AG10803 (cell line): Measurements from ENCODE around the gene TMED5.

Experiments used
- DNase-seq: peaks from one replicate; pipeline ENCODE4 v3.0.0; 2010; ENCODE audit warnings: low read depth
- H3K4me3 ChIP-seq: 2 replicates; pipeline ENCODE4 v1.5.1; 2011; ENCODE audit warnings: mild to moderate bottlenecking, low read length, control low read depth
- TF ChIP-seq, protein P1 (sequence below): conservative IDR thresholded peaks from 2 replicates; pipeline ENCODE4 v1.5.1; 2011; ENCODE audit warnings: mild to moderate bottlenecking, low read length, control low read depth, inconsistent platforms

TMED5 gene

DNA sequence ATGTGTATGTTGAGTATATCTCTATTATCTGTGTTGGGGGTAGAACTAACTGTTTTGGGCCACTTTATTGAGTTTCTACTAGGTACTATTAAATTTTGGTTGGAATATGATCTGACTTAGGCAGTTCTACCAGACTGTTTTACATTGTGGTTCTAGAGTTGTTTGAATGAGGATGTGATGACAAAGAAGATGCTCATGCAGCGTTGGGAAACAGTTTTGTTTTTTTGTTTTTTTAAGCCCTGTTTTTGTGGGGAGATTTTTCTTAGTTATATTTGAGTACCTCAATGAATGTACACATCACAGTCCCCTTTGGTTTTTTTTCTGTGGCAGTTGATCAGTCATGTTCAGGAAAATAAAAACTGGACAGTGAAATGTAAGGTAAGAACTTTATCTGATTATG, 40.1 kb downstream of the TMED5 start:
- H3K4me3 ChIP-seq, result no peak overlapping the region
- TF ChIP-seq, protein P1, sequence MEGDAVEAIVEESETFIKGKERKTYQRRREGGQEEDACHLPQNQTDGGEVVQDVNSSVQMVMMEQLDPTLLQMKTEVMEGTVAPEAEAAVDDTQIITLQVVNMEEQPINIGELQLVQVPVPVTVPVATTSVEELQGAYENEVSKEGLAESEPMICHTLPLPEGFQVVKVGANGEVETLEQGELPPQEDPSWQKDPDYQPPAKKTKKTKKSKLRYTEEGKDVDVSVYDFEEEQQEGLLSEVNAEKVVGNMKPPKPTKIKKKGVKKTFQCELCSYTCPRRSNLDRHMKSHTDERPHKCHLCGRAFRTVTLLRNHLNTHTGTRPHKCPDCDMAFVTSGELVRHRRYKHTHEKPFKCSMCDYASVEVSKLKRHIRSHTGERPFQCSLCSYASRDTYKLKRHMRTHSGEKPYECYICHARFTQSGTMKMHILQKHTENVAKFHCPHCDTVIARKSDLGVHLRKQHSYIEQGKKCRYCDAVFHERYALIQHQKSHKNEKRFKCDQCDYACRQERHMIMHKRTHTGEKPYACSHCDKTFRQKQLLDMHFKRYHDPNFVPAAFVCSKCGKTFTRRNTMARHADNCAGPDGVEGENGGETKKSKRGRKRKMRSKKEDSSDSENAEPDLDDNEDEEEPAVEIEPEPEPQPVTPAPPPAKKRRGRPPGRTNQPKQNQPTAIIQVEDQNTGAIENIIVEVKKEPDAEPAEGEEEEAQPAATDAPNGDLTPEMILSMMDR, result no peak
- DNase-seq, result no peak

DNA sequence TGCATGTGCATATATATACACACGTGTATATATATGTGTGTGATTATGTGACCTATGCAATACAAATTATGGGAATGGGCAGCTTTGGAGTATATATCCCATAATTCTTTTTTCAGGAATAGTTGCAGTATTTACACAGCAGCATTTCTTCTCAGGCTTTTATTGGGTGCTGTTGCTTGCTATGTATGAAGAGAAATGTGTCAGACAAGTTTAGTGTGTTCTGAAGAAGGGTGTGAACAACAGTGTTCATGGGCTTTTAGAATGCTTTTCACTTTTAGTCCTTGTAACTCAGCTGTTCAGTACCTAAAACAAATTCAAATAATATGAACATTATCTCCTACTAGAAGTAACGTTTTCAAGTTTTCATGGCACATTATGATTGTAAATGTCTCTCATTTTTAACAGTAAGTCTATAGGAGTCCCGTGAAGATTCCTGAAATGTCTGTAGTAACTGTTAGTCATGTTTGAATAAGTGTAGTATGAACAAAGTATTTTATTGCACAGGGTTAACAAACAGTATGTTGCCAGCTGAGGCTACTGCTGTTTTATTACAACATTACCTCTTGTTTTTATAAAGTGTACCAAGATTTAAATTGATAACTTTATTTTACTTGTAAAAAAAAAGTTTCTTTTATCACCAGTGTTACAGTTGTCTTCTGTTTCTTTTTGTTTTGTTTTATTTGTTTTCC, 42.5 kb downstream of the TMED5 start:
- TF ChIP-seq, protein P1, result no peak
- no peak overlapping the region for H3K4me3 ChIP-seq
- DNase-seq, result no peak

DNA sequence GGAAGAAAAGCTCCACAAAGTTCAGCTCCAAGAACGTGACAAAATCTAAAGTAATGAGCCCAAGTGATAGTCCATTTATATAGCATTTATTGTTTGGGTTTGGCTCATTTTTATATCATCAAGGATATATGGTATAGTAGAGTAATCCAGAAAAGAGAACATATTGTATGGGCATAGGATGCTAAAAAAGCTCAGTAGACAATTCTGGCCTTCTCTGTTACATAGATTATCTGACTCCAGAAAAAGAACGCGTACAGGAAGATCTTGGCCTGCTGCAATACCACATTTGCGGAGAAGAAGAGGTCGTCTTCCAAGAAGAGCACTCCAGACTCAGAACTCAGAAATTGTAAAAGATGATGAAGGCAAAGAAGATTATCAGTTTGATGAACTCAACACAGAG, 43.8 kb downstream of the TMED5 start:
- TF ChIP-seq, protein P1, result no peak
- H3K4me3 ChIP-seq, result no peak overlapping the region
- DNase-seq, result no peak

DNA sequence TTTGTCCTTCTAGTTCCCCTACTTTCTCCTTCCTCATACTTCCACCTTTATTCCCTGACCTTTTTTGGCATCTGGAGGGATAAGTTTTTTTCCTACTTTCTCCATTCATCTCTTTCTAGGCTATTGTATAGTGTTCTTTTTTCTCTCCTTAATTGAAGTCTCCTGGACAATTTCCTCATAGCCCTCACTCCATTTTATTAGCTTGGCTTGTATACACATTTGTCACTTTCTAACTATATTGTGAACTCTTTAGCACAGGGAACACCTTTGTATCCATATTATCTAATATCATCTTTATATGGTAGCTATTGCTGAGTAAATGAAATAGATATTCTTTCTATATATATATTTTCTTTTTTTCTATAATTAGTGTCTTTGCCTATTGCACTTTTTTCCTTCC, 47.6 kb downstream of the TMED5 start:
- TF ChIP-seq, protein P1, result no peak
- DNase-seq, result no peak
- H3K4me3 ChIP-seq, result no peak overlapping the region

DNA sequence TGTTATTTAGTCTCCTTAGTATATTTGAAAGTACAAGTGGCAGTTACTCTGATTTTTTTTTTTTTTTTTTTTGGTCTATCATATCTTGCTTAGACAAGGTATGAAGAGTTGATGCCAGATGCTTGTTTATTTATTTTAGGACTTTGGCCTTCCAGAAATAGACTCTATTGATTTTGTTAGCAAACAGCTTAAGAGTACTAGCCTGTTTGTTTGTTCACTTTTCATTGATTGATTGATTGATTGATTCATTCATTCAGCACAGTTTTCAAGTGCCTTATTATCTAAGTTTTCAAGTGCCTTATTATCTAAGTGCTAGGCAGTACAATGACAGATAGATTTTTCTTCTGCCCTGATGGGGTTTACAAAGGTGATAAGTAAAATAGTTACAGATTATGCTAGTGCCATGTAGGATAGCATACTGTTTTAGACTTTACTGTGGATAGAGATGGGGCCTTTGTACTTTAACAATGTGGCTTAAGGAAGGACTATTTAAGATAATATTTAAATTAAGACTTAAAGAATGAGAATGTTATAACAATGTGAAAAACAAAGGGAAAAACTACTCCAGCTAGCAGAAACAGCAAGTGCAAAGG, 50.6 kb downstream of the TMED5 start:
- no peak for DNase-seq
- TF ChIP-seq, protein P1, result no peak
- no peak overlapping the region for H3K4me3 ChIP-seq

DNA sequence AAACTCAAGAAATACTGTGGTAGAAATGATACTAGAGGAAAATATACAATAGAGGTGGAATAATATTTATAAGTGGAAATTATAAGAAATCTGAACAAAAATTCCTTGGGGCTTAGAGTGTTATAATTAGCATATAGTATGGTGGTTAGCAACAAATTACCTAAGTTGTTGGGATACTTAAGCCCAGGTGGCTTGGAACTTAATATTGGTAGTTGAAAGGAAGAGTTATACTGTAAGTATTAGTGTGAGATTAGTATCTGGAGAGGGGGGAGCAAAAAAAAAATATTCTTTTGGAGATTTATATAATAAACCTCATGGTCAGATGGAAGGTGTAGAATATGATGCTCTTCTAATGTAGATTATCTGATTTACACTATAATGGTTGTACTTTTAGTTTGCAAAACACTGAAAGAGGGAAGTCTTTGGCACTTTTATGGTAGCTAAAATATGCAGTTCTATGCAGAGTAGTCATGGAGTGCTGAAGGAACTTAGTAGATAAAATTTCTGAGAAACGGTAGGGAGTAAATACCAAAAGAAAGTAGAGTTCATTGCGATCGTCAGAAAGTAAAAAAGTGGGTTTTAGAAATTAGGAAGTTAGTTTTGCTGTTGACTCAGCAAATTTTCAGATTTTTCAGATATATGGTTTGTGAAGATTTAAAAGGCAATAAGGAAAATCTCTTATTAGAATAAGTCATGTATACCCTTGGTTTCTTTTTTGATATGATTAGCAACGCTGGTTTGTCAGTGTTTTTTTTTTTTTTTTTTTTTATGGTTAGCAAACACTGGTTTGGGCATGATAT, 55.5 kb downstream of the TMED5 start:
- H3K4me3 ChIP-seq, result no peak overlapping the region
- DNase-seq, result no peak
- TF ChIP-seq, protein P1, result no peak
